IPS-18a (cell line): Measurements from ENCODE around the gene HIF1A.
"Not testable (repeated sequence)": the region's sequence is repeated elsewhere in the genome, so short reads cannot be mapped to it uniquely, and the experiment has no call there.

Experiments used
- H3K27ac ChIP-seq: one replicate; pipeline ENCODE4 v1.5.1; 2013; ENCODE audit warnings: low read length
- H3K27me3 ChIP-seq: one replicate; pipeline ENCODE4 v1.6.1; 2013; ENCODE audit warnings: mild to moderate bottlenecking, low read length; ENCODE audit not compliant: control insufficient read depth, insufficient read depth
- H3K36me3 ChIP-seq: one replicate; pipeline ENCODE4 v1.6.1; 2013; ENCODE audit warnings: low read depth, low read length; ENCODE audit not compliant: control insufficient read depth
- H3K4me1 ChIP-seq: one replicate; pipeline ENCODE4 v1.6.1; 2013; ENCODE audit warnings: low read depth, low read length; ENCODE audit not compliant: control insufficient read depth
- H3K4me3 ChIP-seq: one replicate; pipeline ENCODE4 v1.5.1; 2013; ENCODE audit warnings: low read length
- H3K9ac ChIP-seq: one replicate; pipeline ENCODE4 v1.6.1; 2013; ENCODE audit warnings: mild to moderate bottlenecking, low read length, moderate library complexity
- H3K9me3 ChIP-seq: one replicate; pipeline ENCODE4 v1.6.1; 2013; ENCODE audit warnings: low read depth, low read length; ENCODE audit not compliant: control insufficient read depth

HIF1A gene

GRCh38 chr14:61753631-61754030 is 58.3 kb downstream of the HIF1A start:
- Histone ChIP-seq H3K9me3 (no peaks in the 10 kb centered on the region), H3K9ac (no peak overlapping the region), H3K27me3 (no peaks in the 10 kb centered on the region), H3K4me3 (no peak overlapping the region), H3K27ac (no peak overlapping the region), H3K36me3 (peaks cover 6% of the 10 kb centered on the region), H3K4me1 (peaks cover 5% of the 10 kb centered on the region)

GRCh38 chr14:61754627-61755381 is 59.5 kb downstream of the HIF1A start:
- peaks cover 3% of the 10 kb centered on the region for H3K36me3 ChIP-seq
- no peaks in the 10 kb centered on the region for H3K27me3 ChIP-seq
- H3K9ac ChIP-seq = no peak overlapping the region
- no peaks in the 10 kb centered on the region for H3K9me3 ChIP-seq
- peaks cover 5% of the 10 kb centered on the region for H3K4me1 ChIP-seq
- no peak overlapping the region for H3K4me3 ChIP-seq
- no peak overlapping the region for H3K27ac ChIP-seq

GRCh38 chr14:61755382-61755742 is 60.0 kb downstream of the HIF1A start:
- H3K9me3 ChIP-seq, H3K27ac ChIP-seq, H3K9ac ChIP-seq, H3K27me3 ChIP-seq, H3K4me1 ChIP-seq, H3K36me3 ChIP-seq, H3K4me3 ChIP-seq: not testable (repeated sequence)

GRCh38 chr14:61756135-61756534 is 60.8 kb downstream of the HIF1A start:
- Histone ChIP-seq H3K27me3 (no peaks in the 10 kb centered on the region), H3K27ac (no peak overlapping the region), H3K9me3 (no peaks in the 10 kb centered on the region), H3K36me3 (no peaks in the 10 kb centered on the region), H3K4me3 (no peak overlapping the region), H3K4me1 (peaks cover 5% of the 10 kb centered on the region), H3K9ac (no peak overlapping the region)

- peaks cover 14% of the 10 kb centered on the region for H3K4me1 ChIP-seq
- no peak overlapping the region for H3K9ac ChIP-seq
- H3K36me3 ChIP-seq = no peaks in the 10 kb centered on the region
- H3K27me3 ChIP-seq = no peaks in the 10 kb centered on the region
- H3K9me3 ChIP-seq = no peaks in the 10 kb centered on the region
- no peak overlapping the region for H3K27ac ChIP-seq
- no peak overlapping the region for H3K4me3 ChIP-seq
Measured at GRCh38 chr14:61759878-61760277, 64.6 kb downstream of the HIF1A start.

- Histone ChIP-seq H3K27me3 (no peaks in the 10 kb centered on the region), H3K27ac (peak overlapping the region; percentile 67), H3K9me3 (no peaks in the 10 kb centered on the region), H3K36me3 (no peaks in the 10 kb centered on the region), H3K4me3 (peak overlapping the region; percentile 84), H3K9ac (peak overlapping the region; percentile 79), H3K4me1 (peaks cover 13% of the 10 kb centered on the region)
Measured at GRCh38 chr14:61761557-61761956, 66.2 kb downstream of the HIF1A start.

- Histone ChIP-seq H3K9me3 (no peaks in the 10 kb centered on the region), H3K4me3 (peak within 1 kb of the TSS; percentile 84), H3K27me3 (no peaks in the 10 kb centered on the region), H3K4me1 (peaks cover 13% of the 10 kb centered on the region), H3K27ac (peak within 1 kb of the TSS; percentile 77), H3K36me3 (no peaks in the 10 kb centered on the region), H3K9ac (peak within 1 kb of the TSS; percentile 79)
Measured at GRCh38 chr14:61761959-61762786, 66.9 kb downstream of the HIF1A start, which contains the start of gene SNAPC1. SNAPC1 (plus strand) TSS chr14:61762420; CDS start chr14:61762461, 41 bp downstream.

GRCh38 chr14:61764342-61765122 is 69.2 kb downstream of the HIF1A start:
- no peaks in the 10 kb centered on the region for H3K9me3 ChIP-seq
- H3K9ac ChIP-seq = peak overlapping the region; percentile 13
- peaks cover 13% of the 10 kb centered on the region for H3K4me1 ChIP-seq
- peak overlapping the region; percentile 84 for H3K4me3 ChIP-seq
- H3K36me3 ChIP-seq = peaks cover 9% of the 10 kb centered on the region
- no peak overlapping the region for H3K27ac ChIP-seq
- no peaks in the 10 kb centered on the region for H3K27me3 ChIP-seq

- Histone ChIP-seq H3K27me3 (no peaks in the 10 kb centered on the region), H3K27ac (no peak overlapping the region), H3K4me3 (peak overlapping the region; percentile 18), H3K4me1 (peaks cover 13% of the 10 kb centered on the region), H3K9ac (no peak overlapping the region), H3K9me3 (no peaks in the 10 kb centered on the region), H3K36me3 (peaks cover 18% of the 10 kb centered on the region)
Measured at GRCh38 chr14:61765225-61765943, 70.1 kb downstream of the HIF1A start.

- no peak overlapping the region for H3K27ac ChIP-seq
- H3K4me3 ChIP-seq = no peak overlapping the region
- H3K9ac ChIP-seq = no peak overlapping the region
- no peaks in the 10 kb centered on the region for H3K27me3 ChIP-seq
- H3K4me1 ChIP-seq = peaks cover 13% of the 10 kb centered on the region
- no peaks in the 10 kb centered on the region for H3K9me3 ChIP-seq
- H3K36me3 ChIP-seq = peaks cover 23% of the 10 kb centered on the region
Measured at GRCh38 chr14:61766151-61766550, 70.8 kb downstream of the HIF1A start.

GRCh38 chr14:61768240-61768639 is 72.9 kb downstream of the HIF1A start:
- H3K9me3 ChIP-seq = no peaks in the 10 kb centered on the region
- no peak overlapping the region for H3K27ac ChIP-seq
- H3K27me3 ChIP-seq = no peaks in the 10 kb centered on the region
- peaks cover 9% of the 10 kb centered on the region for H3K4me1 ChIP-seq
- peaks cover 39% of the 10 kb centered on the region for H3K36me3 ChIP-seq
- no peak overlapping the region for H3K9ac ChIP-seq
- no peak overlapping the region for H3K4me3 ChIP-seq
